ENCODE results near the gene CDH15. TPM values are rescaled to one million over a fixed set of nuclear protein-coding genes. Genes with fewer than 3 reads are reported as not detected.

Gene CDH15
- total RNA-seq, 1 experiment from 2014 or later: 0.46 TPM

GRCh38 chr16:89164436-89164835 is 7.1 kb upstream of the CDH15 start:
- Mint-ChIP-seq H3K27ac (no peak overlapping the region), H3K27me3 (ENCODE audit: low read depth) (peaks cover 5% of the 10 kb centered on the region), H3K4me1 (0 out of 2 replicates have a peak, but pooled peaks cover 2% of the 10 kb centered on the region), H3K36me3 (no peaks in the 10 kb centered on the region), H3K9me3 (no peaks in the 10 kb centered on the region), H3K4me3 (no peak overlapping the region)
- ChIA-PET CTCF (interaction anchor here (0.8 to 1.2 kb wide), 3 partner anchors 349 to 427 kb away, joined by 3 to 6 read pairs (median 5); partner anchors contain the start of gene APRT), POLR2A (no interaction called here)
- TF ChIP-seq, protein P1, sequence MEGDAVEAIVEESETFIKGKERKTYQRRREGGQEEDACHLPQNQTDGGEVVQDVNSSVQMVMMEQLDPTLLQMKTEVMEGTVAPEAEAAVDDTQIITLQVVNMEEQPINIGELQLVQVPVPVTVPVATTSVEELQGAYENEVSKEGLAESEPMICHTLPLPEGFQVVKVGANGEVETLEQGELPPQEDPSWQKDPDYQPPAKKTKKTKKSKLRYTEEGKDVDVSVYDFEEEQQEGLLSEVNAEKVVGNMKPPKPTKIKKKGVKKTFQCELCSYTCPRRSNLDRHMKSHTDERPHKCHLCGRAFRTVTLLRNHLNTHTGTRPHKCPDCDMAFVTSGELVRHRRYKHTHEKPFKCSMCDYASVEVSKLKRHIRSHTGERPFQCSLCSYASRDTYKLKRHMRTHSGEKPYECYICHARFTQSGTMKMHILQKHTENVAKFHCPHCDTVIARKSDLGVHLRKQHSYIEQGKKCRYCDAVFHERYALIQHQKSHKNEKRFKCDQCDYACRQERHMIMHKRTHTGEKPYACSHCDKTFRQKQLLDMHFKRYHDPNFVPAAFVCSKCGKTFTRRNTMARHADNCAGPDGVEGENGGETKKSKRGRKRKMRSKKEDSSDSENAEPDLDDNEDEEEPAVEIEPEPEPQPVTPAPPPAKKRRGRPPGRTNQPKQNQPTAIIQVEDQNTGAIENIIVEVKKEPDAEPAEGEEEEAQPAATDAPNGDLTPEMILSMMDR (IDR thresholded peaks at IDR 0.05): no peak
- no peak for TF ChIP-seq PRRX2 (CRISPR knock-in tag; IDR thresholded peaks at IDR 0.05)
- TF ChIP-seq, protein P2, sequence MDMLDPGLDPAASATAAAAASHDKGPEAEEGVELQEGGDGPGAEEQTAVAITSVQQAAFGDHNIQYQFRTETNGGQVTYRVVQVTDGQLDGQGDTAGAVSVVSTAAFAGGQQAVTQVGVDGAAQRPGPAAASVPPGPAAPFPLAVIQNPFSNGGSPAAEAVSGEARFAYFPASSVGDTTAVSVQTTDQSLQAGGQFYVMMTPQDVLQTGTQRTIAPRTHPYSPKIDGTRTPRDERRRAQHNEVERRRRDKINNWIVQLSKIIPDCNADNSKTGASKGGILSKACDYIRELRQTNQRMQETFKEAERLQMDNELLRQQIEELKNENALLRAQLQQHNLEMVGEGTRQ (CRISPR knock-in tag; IDR thresholded peaks at IDR 0.05): no peak
- TF ChIP-seq GABPB1 (CRISPR knock-in tag; IDR thresholded peaks at IDR 0.05): no peak
- no peak for TF ChIP-seq OVOL2 (CRISPR knock-in tag; IDR thresholded peaks at IDR 0.05; ENCODE audit: borderline replicate concordance)
- no peak for TF ChIP-seq FOXP1 (CRISPR knock-in tag; IDR thresholded peaks at IDR 0.05; ENCODE audit: borderline replicate concordance)
- TF ChIP-seq JAZF1 (CRISPR knock-in tag; IDR thresholded peaks at IDR 0.05): no peak
- TF ChIP-seq ZNF671 (CRISPR knock-in tag; IDR thresholded peaks at IDR 0.05): no peak
- TF ChIP-seq ZNF317 (CRISPR knock-in tag; IDR thresholded peaks at IDR 0.05; ENCODE audit: borderline replicate concordance, low read depth): no peak
- TF ChIP-seq ZNF512 (CRISPR knock-in tag; IDR thresholded peaks at IDR 0.05; ENCODE audit: borderline replicate concordance): no peak
- no peak for TF ChIP-seq ZNF281 (CRISPR knock-in tag; IDR thresholded peaks at IDR 0.05)
- TF ChIP-seq SMAD4 (CRISPR knock-in tag; IDR thresholded peaks at IDR 0.05): no peak
- TF ChIP-seq NFE2L1 (CRISPR knock-in tag; IDR thresholded peaks at IDR 0.05): no peak
- no peak for TF ChIP-seq PREB (CRISPR knock-in tag; IDR thresholded peaks at IDR 0.05; ENCODE audit: borderline replicate concordance)
- no peak for TF ChIP-seq MXD4 (CRISPR knock-in tag; IDR thresholded peaks at IDR 0.05; ENCODE audit: borderline replicate concordance)
- TF ChIP-seq CBFB (CRISPR knock-in tag; IDR thresholded peaks at IDR 0.05; ENCODE audit: low read depth): no peak
- ATAC-seq (no peak), DNase-seq (ENCODE audit: low spot score) (no peak)

DNA sequence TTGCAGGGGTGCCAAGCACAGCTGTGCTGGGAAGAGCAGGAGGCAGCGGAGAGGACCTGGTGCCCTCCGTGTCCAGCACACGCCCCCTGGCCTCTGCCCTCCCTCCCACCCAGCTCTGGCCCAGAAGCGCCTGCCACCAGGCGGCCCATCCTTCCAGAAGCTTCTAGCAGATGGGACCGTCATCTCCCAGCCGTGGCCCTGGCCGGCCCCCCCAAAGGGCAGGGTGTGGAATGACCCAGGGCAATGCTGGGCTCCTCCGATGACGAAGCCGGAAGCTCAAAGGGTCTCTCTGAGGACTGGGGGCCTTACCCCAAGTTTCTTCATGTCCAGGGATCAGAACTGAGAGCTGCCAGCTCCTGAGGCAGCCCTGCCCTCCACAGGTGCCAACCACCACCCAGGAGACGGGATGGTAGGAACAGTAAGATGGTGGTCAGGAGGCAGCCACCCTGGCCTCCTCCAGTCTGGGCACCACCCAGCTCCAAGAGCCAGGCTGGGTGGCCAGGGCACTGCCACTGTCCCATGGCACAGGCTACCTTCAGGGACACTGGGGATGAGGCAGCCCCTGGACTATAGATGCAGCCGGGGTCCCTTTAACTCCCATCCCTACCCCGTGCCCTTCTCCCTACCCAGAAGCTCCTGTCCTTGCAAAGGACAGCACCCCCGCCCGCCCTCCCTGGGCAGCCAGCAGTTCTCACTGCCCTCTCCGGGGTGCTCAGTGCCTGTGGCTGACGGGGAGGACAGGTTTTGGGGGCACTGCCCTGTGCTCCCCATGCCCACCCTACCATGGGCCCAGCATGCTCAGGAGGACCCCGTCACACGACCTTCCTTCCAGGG is 6.5 kb upstream of the CDH15 start:
- Mint-ChIP-seq H3K27me3 (ENCODE audit: low read depth) (peaks cover 5% of the 10 kb centered on the region), H3K4me3 (no peak overlapping the region), H3K36me3 (no peaks in the 10 kb centered on the region), H3K4me1 (0 out of 2 replicates have a peak, but pooled peaks cover 2% of the 10 kb centered on the region), H3K9me3 (no peaks in the 10 kb centered on the region), H3K27ac (no peak overlapping the region)
- ChIA-PET CTCF (interaction anchor here (0.8 to 1.2 kb wide), 3 partner anchors 349 to 428 kb away, joined by 3 to 6 read pairs (median 5); partner anchors contain the start of gene APRT), POLR2A (no interaction called here)
- ATAC-seq: no peak
- DNase-seq (ENCODE audit: low spot score): no peak
- TF ChIP-seq ZNF121 (CRISPR knock-in tag; IDR thresholded peaks at IDR 0.05): no peak
- TF ChIP-seq, protein P3, sequence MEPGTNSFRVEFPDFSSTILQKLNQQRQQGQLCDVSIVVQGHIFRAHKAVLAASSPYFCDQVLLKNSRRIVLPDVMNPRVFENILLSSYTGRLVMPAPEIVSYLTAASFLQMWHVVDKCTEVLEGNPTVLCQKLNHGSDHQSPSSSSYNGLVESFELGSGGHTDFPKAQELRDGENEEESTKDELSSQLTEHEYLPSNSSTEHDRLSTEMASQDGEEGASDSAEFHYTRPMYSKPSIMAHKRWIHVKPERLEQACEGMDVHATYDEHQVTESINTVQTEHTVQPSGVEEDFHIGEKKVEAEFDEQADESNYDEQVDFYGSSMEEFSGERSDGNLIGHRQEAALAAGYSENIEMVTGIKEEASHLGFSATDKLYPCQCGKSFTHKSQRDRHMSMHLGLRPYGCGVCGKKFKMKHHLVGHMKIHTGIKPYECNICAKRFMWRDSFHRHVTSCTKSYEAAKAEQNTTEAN (CRISPR knock-in tag; IDR thresholded peaks at IDR 0.05): no peak
- TF ChIP-seq ARID4B (CRISPR knock-in tag; IDR thresholded peaks at IDR 0.05; ENCODE audit: borderline replicate concordance): no peak
- no peak for TF ChIP-seq ZNF263 (CRISPR knock-in tag; IDR thresholded peaks at IDR 0.05; ENCODE audit: low read depth)

Measured in WTC11 (cell line).